ENCODE data around the gene NEURL1B.

The NEURL1B gene

DNA sequence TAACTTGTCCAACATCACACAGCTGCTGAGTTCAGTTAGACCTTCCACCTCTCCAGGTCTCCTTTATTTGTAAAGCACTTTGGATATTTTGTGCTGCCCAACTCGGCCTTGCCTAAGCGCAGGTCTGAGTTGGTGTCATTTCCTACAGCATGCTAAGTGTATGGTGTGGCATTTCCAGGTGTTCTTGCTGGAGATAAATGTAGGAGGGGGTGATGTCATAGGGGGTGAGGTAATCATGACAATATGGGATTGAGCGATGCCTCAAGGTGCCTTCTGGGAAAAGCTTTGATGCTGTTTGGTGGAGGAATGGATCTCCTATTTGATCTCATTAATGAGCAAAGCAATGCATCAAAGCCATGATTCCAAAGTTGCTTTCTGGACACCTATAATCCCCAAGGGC is 32.3 kb upstream of the NEURL1B start:
- in situ Hi-C loops (cut with MboI; ENCODE audit: low sequenced_read_pairs) = no loop called here

DNA sequence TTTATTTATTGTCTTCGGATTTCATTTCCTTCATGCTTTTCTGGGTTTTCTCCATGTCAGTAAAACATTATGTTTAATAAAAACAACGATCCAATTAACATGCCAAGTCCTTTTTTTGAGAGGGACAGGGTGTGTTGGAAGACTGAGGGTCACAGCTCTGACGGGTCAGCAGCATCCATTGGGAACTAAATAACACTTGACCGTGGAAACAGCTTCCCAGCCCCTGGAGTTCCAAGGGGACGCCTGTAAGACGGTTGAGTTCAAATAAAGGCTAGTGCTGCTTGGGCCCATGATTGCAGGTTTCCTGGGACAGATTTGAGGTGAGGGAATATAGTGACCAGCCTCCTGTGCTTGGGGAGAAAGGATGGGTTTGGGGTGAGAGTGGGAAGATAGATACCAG is 30.4 kb upstream of the NEURL1B start:
- in situ Hi-C loops (cut with MboI; ENCODE audit: low sequenced_read_pairs) = no loop called here

DNA sequence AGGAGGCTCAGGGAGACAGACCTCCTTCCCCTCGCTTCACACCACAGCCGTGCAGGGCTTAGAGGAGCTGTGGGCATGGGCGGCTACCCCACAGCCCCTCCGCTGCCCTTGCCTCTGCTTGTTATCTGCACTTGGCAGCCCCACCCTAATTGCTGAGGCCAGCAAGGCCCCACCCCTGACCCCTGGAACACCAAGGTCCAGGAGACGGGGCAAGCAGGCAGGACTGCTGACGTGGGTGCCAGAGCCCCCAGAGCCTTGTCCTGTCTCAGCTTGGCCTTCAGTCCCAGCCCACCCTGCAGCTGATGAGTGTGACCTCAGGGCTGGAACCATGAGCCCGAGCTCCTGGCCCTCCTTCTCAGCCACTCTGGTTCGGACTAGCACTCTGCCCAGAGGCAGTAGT is 29.1 kb upstream of the NEURL1B start:
- in situ Hi-C loops (cut with MboI; ENCODE audit: low sequenced_read_pairs) = no loop called here

DNA sequence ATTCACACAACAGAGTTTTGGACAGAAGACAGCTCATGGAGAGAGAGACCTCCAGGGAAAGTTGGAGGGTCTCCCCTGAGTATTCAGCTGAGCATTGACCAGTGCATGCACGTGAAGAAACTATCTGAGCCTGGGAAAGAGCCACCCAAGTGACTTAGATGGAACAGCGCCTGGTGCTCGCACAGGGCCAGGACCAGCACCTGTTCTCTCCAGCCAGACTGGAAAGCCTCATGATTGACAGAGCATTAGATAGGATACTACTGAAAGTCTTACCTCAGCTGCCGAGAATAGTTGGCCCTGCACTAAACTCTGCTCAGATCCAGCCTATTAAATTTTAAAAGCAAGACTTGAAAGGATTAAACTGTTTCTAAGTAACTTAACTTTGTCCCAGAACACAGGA is 28.3 kb upstream of the NEURL1B start:
- in situ Hi-C loops (cut with MboI; ENCODE audit: low sequenced_read_pairs) = no loop called here

DNA sequence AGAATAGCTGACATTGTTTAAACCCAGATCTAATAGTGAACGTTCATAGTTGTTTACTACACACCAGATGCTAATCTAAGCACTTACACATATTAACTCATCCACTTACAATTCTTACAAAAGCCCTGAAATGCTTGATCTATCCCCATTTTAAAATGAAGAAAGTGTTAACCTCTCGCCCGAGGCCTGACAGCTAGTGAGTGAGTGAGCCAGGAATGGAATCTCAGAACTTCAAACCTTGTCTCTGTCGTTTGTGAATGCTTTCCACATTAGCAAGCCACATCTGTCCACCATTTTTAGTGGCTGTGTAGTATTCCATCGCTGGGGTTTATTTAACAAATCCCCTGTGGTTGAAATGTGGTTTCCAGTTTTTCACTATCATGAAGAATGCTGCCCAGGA is 24.9 kb upstream of the NEURL1B start:
- in situ Hi-C loops (cut with MboI; ENCODE audit: low sequenced_read_pairs) = no loop called here

DNA sequence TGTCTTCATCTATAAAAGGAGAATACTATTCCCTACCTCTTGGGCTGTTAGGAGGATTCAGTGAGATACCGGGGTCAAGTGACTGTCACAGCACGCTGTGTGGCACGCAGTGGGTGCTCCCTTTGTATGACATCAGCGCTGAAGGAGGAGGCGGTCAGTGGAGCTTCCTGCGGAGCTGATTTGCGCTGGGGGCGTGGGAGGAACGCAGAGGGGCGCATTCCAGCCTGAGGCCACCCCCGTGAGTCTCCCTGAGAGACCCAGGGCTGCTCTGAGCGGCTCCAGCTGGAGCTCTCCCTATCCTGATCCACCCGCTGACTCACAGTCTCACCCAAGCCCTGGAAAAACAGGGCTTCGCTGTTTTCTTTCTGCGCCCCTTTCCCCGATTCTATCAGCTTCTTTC is 24.3 kb upstream of the NEURL1B start:
- in situ Hi-C loops (cut with MboI; ENCODE audit: low sequenced_read_pairs) = no loop called here

DNA sequence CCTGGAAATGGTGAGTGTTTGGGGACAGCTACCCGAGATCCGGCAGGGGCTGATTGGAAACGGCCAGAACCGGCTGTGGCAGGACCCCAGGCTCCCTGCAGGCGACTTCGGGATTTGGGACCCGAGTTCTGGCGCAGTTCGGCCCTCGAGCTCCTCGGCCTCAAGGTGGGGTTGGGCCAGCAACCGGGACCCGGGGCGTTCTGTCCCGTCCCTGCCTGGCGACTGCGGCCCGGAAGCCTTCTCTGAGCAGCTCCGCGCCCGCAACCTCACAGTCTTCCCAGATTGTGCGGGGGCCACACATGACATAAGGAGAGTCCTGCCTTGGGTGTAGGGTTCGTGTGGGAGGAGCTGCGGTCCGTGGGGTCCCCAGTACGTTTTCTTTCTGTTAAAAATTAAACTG is 23.2 kb upstream of the NEURL1B start:
- in situ Hi-C loops (cut with MboI; ENCODE audit: low sequenced_read_pairs) = no loop called here

DNA sequence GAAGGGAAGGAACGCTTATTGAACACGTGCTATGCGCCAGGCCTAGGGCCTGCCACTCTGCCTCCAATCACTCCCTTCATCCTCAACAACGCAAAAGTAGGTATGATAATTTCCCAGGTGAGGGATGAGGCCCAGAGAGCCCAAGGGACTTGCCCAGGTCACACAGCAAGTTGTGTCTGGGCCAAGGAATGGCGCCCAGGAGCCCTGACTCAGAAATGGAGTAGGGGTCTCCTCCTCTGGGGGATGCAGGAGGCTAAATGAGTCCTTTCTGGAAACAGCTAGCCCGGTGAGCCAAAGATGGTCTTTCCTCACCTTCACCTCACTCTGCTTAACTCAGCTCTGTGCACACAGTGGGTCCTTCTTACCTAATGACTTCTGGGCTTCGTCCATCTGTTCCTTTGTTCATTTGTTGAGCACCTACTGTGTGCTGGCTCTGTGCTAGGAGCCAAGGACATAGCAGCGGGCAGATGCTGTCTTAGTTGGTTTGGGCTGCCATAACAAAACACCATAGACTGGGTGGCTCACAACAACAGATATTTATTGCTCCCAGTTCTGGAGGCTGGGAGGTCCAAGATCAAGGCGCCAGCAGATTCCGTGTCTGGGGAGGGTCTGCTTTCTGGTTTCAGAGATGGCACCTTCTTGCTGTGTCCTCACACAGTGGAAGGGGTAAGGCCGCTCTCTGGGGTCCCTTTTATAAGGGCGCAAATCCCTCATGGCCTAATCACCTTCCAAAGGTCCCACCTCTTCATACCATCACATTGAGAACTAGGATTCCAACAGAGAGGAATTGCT is 22.3 kb upstream of the NEURL1B start:
- in situ Hi-C loops (cut with MboI; ENCODE audit: low sequenced_read_pairs) = no loop called here

DNA sequence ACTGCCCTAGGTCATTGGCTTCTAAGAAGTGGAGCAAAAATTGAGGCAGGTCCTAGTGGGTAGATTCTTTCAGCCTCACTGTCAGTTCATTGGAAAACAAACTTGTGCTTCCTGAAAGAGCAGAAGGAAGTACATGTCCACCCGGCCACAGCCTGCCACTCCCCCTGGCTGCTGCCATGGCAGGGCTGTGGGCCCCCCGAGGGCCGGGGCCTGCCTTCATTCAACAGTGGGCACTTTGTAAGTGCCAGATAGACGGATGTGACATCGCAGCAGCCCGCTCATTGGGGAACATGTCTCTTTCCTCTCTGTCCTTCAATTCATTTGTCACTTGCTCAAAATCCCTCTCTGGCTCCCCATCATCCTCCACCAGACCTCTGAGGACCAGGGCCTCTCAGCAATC is 20.6 kb upstream of the NEURL1B start:
- in situ Hi-C loops (cut with MboI; ENCODE audit: low sequenced_read_pairs) = no loop called here

DNA sequence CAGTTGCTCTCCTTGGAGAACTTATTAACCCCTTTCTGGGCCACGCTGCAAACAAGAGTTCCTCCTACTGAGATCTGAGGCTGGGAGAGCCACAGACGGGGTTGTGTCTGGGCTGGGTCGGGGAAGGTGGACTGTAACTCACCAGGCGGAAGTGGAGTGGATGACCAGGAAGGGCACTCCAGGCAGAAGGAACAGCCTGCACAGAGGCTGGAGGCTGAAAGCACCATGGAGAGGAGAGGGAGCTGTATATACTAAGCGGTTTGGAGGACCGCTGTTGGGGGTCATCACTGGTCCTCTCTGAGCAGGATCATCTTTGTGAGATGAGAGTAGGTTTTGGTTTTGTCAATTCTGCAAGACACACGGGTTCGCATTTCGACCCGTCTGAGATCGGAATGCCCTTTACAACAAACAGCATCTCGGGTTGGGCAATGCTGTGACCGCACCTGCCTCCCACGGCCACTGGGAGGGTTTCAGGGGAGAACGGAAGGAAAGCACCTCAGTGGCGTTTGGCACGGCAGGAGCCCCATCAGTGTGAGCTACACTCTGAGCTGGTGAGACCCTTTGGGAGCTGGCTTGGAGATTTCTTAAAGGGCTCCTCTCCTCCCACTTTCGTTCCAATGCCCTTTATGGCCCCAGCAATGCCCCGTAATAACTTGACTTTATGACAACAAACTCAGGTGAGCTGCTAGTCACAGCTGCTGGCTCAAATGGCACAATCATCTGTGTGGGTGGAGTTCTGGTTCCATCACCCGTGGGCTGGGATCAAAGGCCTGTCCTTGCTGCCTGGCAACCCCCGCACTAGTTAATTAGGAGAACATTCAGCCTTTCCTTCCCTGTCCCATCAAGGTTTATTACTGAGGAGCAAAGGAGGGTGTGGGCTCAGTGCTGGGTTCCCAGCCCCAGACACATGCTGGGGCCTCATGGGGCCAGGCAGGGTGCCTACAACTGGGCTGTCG is 18.7 kb upstream of the NEURL1B start:
- in situ Hi-C loops (cut with MboI; ENCODE audit: low sequenced_read_pairs) = no loop called here

DNA sequence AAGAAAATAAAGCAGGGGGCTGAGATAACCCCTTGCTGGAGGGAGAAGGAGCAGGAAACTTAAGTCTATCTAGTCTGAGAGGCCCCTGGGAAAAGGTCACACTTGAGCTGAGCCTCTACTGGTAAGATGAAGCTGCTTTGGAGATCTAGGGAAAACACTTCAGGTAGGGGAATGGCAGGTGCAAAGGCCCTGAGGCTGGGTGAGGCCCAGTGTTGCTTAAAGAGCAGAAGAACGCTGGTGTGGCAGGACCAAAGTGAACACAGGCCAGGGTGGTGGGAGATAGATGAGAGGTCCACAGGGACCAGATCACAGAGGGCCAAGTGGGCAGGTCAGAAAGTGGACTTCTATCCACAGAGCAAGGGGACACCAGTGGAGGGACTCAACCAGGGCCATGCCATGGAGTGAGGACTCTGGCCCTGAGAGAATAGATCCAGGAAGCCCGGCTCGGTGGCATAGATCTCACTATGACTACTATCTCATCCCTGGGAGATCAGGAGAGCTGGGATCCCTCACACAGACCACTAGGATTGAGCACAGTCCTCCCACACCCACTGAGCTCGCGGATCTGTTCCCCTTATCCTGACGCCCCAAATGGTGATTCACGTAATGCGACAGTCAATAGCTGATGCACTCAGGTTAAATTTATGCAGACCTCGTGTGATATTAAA is 17.6 kb upstream of the NEURL1B start:
- in situ Hi-C loops (cut with MboI; ENCODE audit: low sequenced_read_pairs) = no loop called here

DNA sequence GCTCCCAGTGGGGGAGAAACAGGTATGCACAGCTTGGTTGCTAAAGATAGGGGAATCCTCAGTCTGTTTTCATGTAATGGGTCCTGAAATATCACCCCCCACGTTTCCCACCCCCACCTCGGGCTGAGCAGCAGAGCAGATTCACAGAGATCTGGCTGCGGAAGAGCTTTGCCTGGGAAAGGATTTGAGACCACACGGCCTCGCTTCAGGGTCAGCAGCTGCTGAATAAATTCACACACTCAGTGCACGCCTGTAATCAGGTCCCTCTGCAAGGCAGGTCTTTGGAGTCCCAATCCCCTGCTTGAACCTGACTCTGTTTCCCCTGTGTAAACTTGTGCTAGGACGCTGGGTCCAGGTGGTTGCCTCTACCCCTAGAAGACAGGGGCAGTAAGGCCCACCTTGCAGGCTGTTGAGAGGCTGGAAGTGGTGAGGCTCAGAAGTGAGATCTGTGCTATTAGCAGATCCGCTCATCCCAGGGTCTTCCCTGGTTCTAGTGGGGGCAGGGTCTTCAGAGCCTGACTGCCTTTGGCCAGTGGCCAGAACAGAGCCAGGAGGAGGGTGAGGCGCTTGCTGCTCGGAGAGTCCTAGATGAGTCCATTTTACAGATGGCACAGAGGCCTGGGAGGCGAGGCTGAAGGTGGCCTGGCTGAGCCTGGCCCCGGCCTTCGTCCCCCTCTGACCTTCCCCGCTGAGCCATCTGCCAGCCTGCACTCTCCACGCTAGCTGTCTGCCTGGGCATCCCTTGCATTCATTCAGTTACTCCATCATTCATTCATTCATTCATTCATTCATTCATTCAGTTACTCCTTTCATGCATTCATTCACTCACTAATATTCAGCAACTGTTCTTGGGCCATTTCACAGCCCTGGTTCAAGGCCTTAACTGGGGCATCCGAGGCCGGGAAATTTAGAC is 16.7 kb upstream of the NEURL1B start:
- in situ Hi-C loops (cut with MboI; ENCODE audit: low sequenced_read_pairs) = no loop called here

DNA sequence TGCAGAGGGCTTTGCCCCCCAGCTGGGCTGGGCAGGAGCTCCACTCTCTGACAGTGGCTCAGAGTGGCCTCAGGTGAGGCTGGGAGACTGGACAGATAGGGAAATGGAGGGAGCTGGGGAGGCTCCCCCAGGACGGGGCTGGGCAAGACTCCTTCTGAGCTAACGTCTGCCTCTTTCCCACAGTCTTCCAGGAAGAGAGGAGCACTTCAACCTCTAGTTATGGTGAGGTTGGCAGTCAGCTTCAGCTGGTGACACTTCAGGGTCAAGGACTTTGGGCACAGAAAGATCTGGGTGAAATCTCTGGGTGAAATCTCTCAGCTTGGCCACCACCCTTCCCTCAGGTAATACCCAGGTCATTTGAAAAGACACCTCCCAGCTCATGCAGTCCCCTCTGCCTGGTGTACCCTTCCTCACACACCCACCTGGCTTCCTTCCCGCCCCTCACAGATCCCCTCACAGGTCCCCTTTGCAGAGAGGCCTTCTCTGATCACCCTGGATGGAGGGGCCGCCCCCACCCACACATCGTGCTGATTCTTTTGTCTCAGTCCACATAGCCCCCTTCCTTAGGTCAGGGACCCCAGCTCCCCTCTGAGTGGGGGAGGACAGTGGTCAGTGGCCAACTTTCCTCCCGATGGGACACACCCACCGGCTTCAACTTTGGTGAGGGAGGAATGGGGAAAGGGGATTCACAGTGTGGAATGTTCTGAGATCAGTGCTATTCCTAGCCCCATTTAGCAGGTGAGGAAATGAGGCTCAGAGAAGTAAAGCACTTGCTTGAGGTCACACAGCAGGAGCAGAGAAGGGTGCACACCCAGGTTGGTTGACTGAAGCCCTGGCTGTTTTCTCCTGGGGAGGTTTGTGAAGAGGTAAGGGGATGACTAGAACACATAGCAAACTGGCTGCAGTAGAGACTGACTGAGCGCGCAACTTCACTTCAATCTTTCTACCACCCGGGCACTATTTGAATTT is 15.8 kb upstream of the NEURL1B start:
- in situ Hi-C loops (cut with MboI; ENCODE audit: low sequenced_read_pairs) = no loop called here

DNA sequence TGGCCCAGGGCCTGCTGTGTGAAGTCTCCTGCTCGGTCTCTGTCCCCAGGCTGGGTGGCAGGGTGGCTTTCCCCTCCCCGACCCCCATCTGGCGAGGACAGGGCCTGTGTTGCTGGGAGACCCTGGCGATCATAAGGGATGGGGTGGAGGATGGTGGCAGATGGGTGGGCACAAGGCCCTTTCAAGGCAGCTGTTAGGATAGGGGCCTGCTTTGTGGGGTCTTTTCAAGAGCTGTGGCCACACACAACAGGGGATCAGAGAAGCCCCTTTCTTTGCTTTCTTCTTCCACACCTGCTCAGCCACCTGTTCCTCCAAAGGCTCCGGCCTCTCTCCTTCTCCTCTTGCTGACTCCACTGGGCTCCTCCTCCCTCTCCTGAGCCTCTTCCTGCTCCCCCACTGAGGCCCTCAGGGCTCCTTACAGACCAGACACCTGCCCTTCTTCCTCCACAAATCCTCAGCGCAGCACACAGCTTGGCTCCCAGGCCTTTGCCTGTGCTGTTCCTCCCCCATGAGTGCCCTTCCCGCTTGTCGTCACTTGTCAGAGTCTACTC is 15.0 kb upstream of the NEURL1B start:
- in situ Hi-C loops (cut with MboI; ENCODE audit: low sequenced_read_pairs) = no loop called here

DNA sequence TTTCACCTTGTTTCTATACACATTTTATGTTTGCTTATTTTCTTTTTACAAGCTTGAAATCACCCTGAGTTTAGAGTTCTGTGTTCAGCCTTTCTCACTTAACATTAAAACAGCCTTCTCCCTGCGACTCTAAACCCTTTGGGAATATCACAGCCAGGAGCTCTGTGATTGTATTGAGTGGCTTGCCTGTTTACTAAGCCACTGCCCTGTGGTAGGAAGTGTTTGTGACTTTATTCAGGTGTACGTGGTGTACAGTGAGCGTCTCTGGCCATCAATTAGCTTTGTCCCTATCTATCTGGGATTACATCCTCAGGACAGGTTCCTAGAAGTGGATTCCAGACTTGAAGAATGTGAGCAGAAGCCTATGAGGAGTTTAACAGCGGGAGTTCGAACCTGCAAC is 11.0 kb upstream of the NEURL1B start:
- in situ Hi-C loops (cut with MboI; ENCODE audit: low sequenced_read_pairs) = no loop called here

DNA sequence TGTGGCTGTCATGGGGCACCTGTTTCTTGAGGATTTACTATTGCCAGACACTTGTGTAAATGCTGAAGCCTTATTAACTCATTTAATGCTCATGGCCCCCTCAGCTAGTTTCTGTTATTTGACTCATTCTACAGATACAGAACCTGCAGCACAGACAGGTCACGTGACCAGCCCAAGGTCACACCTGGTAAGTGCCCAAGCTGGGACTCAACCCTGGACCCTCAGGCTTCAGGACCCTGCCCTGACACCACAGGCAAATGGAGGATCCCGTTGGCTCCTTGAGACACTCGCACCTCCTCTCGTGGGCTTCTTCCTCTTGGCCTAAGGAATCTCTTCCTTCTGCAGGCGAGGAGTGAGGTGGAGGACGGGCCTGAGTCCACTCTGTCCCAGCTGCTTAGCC is 10.6 kb upstream of the NEURL1B start:
- in situ Hi-C loops (cut with MboI; ENCODE audit: low sequenced_read_pairs) = no loop called here

DNA sequence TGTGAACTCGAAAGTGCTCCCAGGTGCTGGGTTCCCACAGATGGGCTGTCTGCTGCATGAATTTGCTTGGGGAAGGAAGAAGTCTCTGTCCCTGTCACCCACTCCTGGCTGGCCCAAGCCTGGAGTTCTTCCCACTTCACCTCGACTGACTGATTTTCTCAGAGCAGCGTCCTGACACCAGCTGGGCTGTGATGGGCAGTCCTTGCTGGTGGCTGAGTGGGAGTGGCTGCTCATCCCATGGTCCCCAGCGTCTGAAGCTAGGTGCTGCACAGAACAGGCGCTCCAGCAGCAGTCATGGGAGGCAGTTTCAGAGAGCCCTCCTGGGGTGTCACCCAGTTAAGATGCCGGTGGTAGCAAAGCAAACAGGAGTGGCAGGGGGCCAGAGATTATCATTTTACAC is 10.1 kb upstream of the NEURL1B start:
- in situ Hi-C loops (cut with MboI; ENCODE audit: low sequenced_read_pairs) = no loop called here

DNA sequence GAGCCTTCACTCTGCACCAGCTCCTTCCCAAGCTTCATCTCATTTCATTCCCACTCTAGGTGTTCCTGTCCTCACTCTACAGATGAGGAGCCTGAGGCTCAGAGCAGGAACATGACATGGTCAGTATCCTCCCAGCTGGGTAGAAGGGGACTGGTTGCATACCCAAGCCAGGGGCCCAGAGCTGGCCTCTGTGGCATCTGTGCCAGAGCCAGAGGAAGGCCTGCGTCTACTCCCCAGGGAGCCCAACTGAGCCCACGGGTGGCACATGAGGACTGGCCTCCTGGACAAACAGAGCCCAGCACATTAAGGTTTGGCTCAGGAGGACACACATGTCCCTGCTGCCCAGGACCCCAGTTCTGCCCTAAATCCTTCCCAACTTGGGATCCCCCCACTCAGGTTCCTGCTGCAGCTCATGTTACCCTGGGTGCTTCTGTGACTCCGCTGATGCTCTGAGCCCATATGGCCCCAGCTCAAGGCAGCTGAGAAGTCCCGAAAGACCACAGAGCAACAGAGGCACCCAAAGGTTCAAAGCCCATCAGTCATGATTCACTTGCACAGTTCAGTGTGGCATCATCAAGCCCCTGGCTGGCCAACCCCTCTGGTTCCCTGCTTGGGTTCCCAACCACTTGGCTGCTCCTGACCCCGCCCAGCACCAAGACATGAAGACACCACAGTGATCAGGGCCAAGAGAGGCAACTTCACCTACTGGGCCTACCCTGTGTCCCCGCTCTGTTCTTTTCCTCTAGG is 8.5 kb upstream of the NEURL1B start:
- in situ Hi-C loops (cut with MboI; ENCODE audit: low sequenced_read_pairs) = no loop called here

Data from HL-60/S4 treated with retinoic acid at 250 ng/mL for 4 days and 3 days (cell line).